Muscle layer of colon (tissue), 2 donors: ENCODE results near the gene AOPEP.
A peak's percentile ranks its signal among the peaks of the same experiment; 100 is the strongest.

ENCODE experiments used
- H3K27ac ChIP-seq: one replicate; pipeline ENCODE4 v1.7.0; 2013; ENCODE audit warnings: low read depth, mild to moderate bottlenecking, low read length, moderate library complexity
- H3K27me3 ChIP-seq, 2 donors: one replicate each; pipeline ENCODE4 v1.7.0; 2013; ENCODE audit warnings: low read length in 2 of 2, mild to moderate bottlenecking in 2 of 2; ENCODE audit not compliant: insufficient read depth in 2 of 2, control insufficient read depth in 1 of 2
- H3K36me3 ChIP-seq: one replicate; pipeline ENCODE4 v1.7.0; 2013; ENCODE audit warnings: mild to moderate bottlenecking, low read length; ENCODE audit not compliant: insufficient read depth
- H3K4me1 ChIP-seq: one replicate; pipeline ENCODE4 v1.7.0; 2013; ENCODE audit warnings: mild to moderate bottlenecking, low read length; ENCODE audit not compliant: insufficient read depth
- H3K4me3 ChIP-seq, 2 donors: one replicate each; pipeline ENCODE4 v1.7.0; 2013; ENCODE audit warnings: low read length in 2 of 2, low read depth in 1 of 2, mild to moderate bottlenecking in 1 of 2, moderate library complexity in 1 of 2
- H3K9ac ChIP-seq: one replicate; pipeline ENCODE4 v1.7.0; 2013; ENCODE audit warnings: low read length
- H3K9me3 ChIP-seq: one replicate; pipeline ENCODE4 v1.7.0; 2013; ENCODE audit warnings: mild to moderate bottlenecking, low read length
- donor health status: abdominal sarcoma.
- donor health status: Adenocarcinoma of cecum.

The AOPEP gene

GRCh38 chr9:95037789-95038521, 311.5 kb downstream of the AOPEP start:
- no peak overlapping the region for H3K4me3 ChIP-seq
- H3K9me3 ChIP-seq: no peaks in the 10 kb centered on the region
- H3K27ac ChIP-seq: peak overlapping the region; percentile 53
- no peak overlapping the region for H3K9ac ChIP-seq
- no peaks in the 10 kb centered on the region for H3K36me3 ChIP-seq
- peaks cover 81% of the 10 kb centered on the region for H3K4me1 ChIP-seq
- no peaks in the 10 kb centered on the region for H3K27me3 ChIP-seq

DNA sequence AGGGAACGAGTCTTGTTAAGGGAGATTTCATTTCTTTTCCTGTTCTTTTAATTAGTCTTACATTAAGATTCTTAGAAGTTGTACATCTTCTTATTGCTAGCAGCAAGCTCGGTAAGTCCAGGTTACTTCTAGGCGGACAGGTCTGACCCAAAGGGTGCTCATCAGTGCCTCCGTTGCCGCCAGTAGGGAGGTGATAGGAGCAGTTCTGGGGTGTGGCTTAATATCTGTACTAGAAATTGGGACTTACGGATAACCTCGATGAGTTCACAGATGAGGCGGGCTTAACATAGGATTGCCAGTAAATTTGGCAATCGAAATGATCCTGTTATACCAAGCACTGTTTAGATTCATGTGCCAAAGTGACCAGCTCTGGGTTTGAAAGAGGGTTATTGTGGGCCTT, 312.2 kb downstream of the AOPEP start:
- no peak overlapping the region for H3K9ac ChIP-seq
- H3K4me1 ChIP-seq: peaks cover 75% of the 10 kb centered on the region
- H3K9me3 ChIP-seq: no peaks in the 10 kb centered on the region
- peak overlapping the region; percentile 2 for H3K27ac ChIP-seq
- no peak overlapping the region for H3K4me3 ChIP-seq
- H3K36me3 ChIP-seq: no peaks in the 10 kb centered on the region
- H3K27me3 ChIP-seq: no peaks in the 10 kb centered on the region

GRCh38 chr9:95040106-95040505, 313.6 kb downstream of the AOPEP start:
- Histone ChIP-seq H3K9me3 (no peaks in the 10 kb centered on the region), H3K27ac (no peak overlapping the region), H3K36me3 (no peaks in the 10 kb centered on the region), H3K9ac (no peak overlapping the region), H3K4me1 (peaks cover 78% of the 10 kb centered on the region), H3K4me3 (no peak overlapping the region), H3K27me3 (no peaks in the 10 kb centered on the region)

DNA sequence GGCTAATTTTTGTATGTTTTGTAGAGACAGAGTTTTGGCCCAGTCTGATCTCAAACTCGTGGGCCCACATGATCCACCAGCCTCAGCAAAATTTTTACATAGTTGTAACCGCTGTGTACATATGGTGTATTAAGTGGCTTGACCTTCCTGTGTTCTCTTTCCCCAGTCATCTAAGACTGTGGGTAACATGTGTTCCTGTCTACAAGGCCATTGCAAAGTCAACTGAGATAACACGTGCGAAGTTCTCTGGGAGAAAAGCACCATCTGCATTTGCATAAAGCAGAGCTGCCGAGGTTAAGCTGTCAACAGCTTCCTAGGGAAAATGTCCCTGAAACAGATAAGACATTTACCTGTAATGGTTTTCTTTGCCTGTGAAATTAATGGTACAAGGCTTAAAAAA, 317.3 kb downstream of the AOPEP start:
- no peak overlapping the region for H3K4me3 ChIP-seq
- no peaks in the 10 kb centered on the region for H3K9me3 ChIP-seq
- H3K4me1 ChIP-seq: peaks cover 69% of the 10 kb centered on the region

GRCh38 chr9:95044731-95045508, 318.4 kb downstream of the AOPEP start:
- Histone ChIP-seq H3K9ac (peak overlapping the region; percentile 41), H3K27ac (peak overlapping the region; percentile 76), H3K9me3 (no peaks in the 10 kb centered on the region), H3K36me3 (no peaks in the 10 kb centered on the region), H3K4me1 (peaks cover 67% of the 10 kb centered on the region), H3K27me3 (no peaks in the 10 kb centered on the region), H3K4me3 (peak overlapping the region; percentile 9 to 51)

More for the DNA sequence above, 317.3 kb downstream of the AOPEP start:
- Histone ChIP-seq H3K27me3 (no peaks in the 10 kb centered on the region), H3K9ac (no peak overlapping the region), H3K36me3 (no peaks in the 10 kb centered on the region), H3K27ac (peak overlapping the region; percentile 76)

DNA sequence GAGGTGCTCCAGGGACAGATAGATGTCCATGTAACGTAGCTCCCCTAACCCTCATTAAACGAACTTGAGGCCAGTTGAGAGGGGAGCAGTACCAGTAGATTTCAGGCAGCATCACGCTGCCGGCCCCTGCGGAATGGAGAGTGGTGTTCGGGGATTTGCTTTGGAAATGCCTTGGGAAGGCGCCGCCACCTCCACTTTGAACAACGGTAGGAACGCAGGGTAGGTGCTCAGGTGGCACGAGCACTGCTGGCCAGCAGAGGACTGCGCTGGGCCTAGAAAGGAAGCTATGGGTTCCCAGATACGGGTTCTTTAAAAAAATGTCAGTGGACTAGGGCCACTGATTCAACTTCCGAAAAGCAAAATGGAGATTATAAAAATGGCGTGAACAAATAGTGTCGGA, 319.3 kb downstream of the AOPEP start:
- Histone ChIP-seq H3K36me3 (no peaks in the 10 kb centered on the region), H3K27ac (peak overlapping the region; percentile 76), H3K9me3 (no peaks in the 10 kb centered on the region), H3K27me3 (no peaks in the 10 kb centered on the region), H3K4me3 (peak overlapping the region; percentile 9 to 51), H3K9ac (peak overlapping the region; percentile 41), H3K4me1 (peaks cover 63% of the 10 kb centered on the region)

GRCh38 chr9:95047452-95048224, 321.1 kb downstream of the AOPEP start:
- no peaks in the 10 kb centered on the region for H3K9me3 ChIP-seq
- no peak overlapping the region for H3K9ac ChIP-seq
- no peaks in the 10 kb centered on the region for H3K36me3 ChIP-seq
- peaks cover 54% of the 10 kb centered on the region for H3K4me1 ChIP-seq
- H3K27me3 ChIP-seq: no peaks in the 10 kb centered on the region
- H3K4me3 ChIP-seq: peak overlapping the region; percentile 56 to 73
- H3K27ac ChIP-seq: peak overlapping the region; percentile 81

DNA sequence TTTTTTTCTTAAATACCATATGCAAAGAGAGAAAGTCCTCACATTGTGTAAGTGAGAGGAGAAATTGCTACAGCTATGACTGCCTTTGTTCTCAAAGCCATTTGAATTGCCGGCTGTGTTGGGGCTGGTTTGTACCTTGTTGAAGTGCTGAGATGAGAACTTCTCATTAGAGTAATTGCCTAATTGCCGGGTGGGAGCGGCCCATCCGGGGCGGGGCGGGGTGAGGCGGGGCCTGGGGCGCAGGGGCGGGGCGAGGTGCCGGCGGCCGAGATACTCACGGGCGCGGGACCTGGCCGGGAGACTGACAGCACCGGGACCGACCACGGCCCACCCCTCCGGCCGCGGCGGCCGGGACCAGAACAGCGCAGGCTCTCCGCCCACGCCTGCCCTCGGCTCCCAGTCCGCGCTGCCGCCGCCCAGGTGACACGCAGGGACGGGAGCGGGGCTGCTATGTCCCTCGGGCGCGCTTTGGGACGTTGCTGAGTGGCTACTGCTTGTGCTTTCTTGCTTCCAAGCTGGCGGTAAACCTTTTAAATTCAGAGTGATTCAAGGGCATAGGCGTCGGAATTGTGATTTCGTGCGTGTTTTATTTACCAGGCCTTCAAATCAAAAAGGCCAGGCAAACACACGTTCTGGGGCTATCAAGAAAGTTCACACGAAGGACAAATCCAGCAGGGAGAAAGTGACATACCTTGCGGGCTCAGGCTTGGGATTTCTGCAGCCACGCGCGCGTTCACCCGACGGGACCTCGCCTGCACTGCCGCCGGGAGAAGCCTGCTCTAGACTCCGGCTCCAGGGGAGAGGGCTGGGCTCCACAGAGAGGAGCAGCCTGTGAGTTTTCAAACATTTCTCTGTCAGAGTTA, 322.0 kb downstream of the AOPEP start:
- Histone ChIP-seq H3K9me3 (no peaks in the 10 kb centered on the region), H3K4me3 (peak overlapping the region; percentile 56 to 73), H3K4me1 (peaks cover 51% of the 10 kb centered on the region), H3K36me3 (no peaks in the 10 kb centered on the region), H3K9ac (peak overlapping the region; percentile 49), H3K27ac (peak overlapping the region; percentile 81), H3K27me3 (no peaks in the 10 kb centered on the region)

DNA sequence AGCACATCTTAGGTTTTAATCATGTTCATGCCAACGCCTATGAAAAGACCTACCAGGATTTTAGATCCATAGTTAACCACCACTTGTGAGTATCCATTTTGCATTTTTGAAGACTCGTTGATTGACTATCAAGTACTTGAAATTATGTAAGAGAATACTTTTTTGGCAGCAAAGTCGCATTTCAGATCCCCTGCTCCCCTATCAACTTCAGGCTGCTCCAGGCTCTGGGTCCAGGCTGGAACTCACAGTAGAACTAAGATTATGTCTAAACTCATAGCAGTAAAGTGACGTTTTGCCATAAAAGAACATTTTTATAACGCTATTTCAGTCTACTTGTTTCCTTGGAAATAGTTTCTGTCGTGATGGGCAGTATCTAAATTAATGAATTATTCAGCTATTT, 323.3 kb downstream of the AOPEP start:
- Histone ChIP-seq H3K4me1 (peaks cover 51% of the 10 kb centered on the region), H3K9me3 (no peaks in the 10 kb centered on the region), H3K9ac (peak overlapping the region; percentile 49), H3K4me3 (peak overlapping the region in 1 of 2 donors; percentile 73), H3K27me3 (no peaks in the 10 kb centered on the region), H3K27ac (peak overlapping the region; percentile 73), H3K36me3 (no peaks in the 10 kb centered on the region)

DNA sequence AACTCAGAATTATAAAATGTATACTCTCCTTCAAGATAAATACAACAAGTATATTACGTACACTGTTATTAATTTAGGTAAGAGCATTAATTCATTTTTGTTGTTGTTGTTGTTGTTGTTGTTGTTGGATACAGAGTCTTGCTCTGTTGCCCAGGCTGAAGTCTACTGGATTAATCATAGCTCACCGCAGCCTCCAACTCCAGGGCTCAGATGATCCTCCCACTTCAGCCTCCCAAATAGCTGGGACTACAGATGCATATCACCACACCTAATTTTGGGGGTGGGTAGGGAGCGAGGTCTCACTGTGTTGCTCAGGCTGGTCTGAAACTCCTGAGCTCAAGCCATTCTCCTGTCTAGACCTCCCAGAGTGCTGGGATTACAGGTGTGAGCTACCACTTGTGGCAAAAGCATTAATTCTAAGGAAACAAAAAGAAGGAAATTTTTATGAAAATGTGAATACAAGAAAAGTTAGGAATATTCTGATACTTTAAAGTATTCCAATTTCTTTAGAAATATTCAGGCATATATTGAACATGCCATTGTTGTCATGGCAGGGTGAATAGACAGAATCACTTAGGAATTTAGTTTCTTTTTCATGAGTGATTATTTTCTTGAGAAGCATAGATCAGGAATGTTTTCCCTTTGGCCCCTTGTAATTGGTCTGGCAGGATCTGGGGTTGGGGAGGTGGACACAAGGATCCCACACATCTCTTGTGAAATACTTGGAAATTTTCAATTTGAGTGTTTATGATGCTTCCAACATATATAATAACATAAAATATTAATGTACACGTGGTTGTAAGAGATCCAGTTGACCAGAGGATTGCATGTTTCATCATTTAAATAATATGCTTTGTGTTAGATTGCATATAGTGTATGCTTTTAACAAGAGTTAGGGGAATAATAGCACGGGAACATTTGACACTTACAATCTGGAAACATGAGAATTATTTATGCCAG, 327.4 kb downstream of the AOPEP start:
- H3K9ac ChIP-seq: no peak overlapping the region
- peaks cover 3% of the 10 kb centered on the region for H3K36me3 ChIP-seq
- no peak overlapping the region for H3K4me3 ChIP-seq
- H3K27me3 ChIP-seq: no peaks in the 10 kb centered on the region
- no peaks in the 10 kb centered on the region for H3K9me3 ChIP-seq
- no peak overlapping the region for H3K27ac ChIP-seq
- H3K4me1 ChIP-seq: peaks cover 67% of the 10 kb centered on the region
